Left cardiac atrium (tissue), 4 donors: Measurements from ENCODE around the gene VMO1. TPM values are rescaled to one million over a fixed set of nuclear protein-coding genes. Genes with fewer than 3 reads are reported as not detected.

Source experiments
- ATAC-seq, 2 donors: fragments of 200-7000 bp; cut with Tn5 transposase; one replicate each; pipeline ENCODE4 v1.9.1; 2020; ENCODE audit warnings: mild to moderate bottlenecking in 2 of 2, moderate library complexity in 2 of 2
- DNase-seq: peaks from one replicate; pipeline ENCODE4 v3.0.0-alpha.2; 2020
- intact Hi-C, 2 donors: fragments of 100-400 bp; cut with DNase I; formaldehyde crosslinking; loops; one replicate each; pipeline versions ENCODE4 v1.14.1 to v1.15.1; 2022 to 2023
- total RNA-seq, 2 donors: library from RNA; stranded (reverse); fragmentation: NEBNext Ultra II Directional; extraction: Animal tissue kit (Norgen Biotek cat#: 25700); gene quantifications; one replicate each; pipeline ENCODE4 v1.2.1, GENCODE V29; 2021
- donor health status: DM: no; HTN: yes; CAD: no.
- donor health status: DM: no; HTN: yes; CAD: no; lungs with severe emphysema.
- donor health status: DM: yes; HTN: yes; CAD: no.
- donor health status: Dilated cardiomyopathy.

The VMO1 gene
- total RNA-seq, 2 donors from 2014 or later = 0.81 to 1.1 TPM

- intact Hi-C loops = no loop called here
- ATAC-seq (no peak), DNase-seq (no peak)
These were observed 16.1 kb upstream of the VMO1 start, which contains the start of gene C17orf114 for GRCh38 chr17:4802228-4802627. Gene C17orf114, minus strand, starts transcription at chr17:4802328.

GRCh38 chr17:4800462-4801196 lies 14.5 kb upstream of the VMO1 start:
- ATAC-seq (no peak), DNase-seq (no peak)
- intact Hi-C loops = no loop called here

DNA sequence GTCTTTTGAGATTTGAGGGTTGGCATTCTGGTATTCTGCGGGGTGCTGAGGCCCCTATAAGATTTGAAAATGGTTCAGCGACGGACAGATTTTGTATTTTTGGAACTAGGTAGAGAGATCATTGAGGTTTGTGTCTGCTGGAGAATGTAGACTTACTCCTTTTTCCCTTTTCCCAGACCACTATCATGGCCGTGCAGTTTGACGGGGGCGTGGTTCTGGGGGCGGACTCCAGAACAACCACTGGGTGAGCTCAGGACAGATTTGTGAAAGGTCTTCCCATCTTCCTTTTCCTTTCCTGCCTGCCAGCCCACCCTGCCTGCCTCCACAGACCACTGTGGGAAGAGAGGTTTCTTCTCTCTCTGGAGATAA lies 10.4 kb upstream of the VMO1 start:
- ATAC-seq (peak; percentile 38 to 70), DNase-seq (peak; percentile 45)
- intact Hi-C loops = no loop called here

DNA sequence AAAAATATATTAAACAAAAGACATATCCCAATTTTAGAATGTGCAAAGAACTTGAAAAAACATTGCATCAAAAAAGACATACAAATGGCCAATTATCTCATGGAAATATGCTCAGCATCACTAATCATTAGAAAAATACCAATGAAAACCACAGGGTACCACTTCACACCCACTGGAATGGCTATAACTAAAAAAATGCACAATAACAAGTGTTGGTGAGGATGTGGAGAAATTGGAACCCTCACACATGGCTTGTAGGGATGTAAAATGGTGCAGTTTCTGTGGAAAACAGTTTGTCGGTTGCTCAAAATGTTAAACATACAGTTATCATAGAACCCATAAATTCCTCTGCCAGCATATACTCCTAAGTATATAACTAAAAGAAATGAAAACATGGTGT lies 9.0 kb upstream of the VMO1 start:
- ATAC-seq (no peak), DNase-seq (no peak)
- intact Hi-C loops = no loop called here

DNA sequence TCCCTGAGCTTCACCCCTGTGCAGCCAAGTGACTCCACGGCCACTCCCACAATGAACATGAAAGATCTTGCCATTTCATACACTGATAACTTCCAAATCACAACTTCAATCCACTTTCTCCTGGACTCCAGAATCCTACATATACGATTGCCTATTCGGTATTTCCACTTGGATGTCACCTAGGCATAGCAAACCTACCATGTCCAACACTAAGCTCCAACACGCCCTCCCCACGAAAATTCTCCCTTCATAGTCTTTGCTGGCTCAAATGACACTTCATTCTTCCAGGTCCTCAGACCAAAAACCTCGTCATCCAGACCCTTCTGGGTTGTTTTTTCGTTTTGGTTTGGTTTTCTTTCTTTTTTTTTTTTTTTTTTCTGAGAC lies 4.5 kb upstream of the VMO1 start:
- intact Hi-C loops = no loop called here

GRCh38 chr17:4789951-4790704 lies 4.0 kb upstream of the VMO1 start:
- DNase-seq (peak; percentile 90), ATAC-seq (peak; percentile 95)
- intact Hi-C loops = loop anchor here (5.0 kb wide), 3 partner anchors 48 to 97 kb away; no protein-coding TSS in a partner anchor

More for the DNA sequence above, 4.5 kb upstream of the VMO1 start:
- no peak for ATAC-seq
- no peak for DNase-seq

GRCh38 chr17:4789701-4789950 lies 3.5 kb upstream of the VMO1 start:
- intact Hi-C loops = loop anchor here (5.0 kb wide), 3 partner anchors 47 to 98 kb away; no protein-coding TSS in a partner anchor
- ATAC-seq (no peak), DNase-seq (no peak)

GRCh38 chr17:4788807-4789700 lies 2.9 kb upstream of the VMO1 start, which contains the start of gene GLTPD2:
Gene GLTPD2, plus strand, starts transcription at chr17:4788964. Its CDS starts 48 bp downstream, at chr17:4789012.
- intact Hi-C loops = loop anchor here (5.0 kb wide), 3 partner anchors 47 to 98 kb away; no protein-coding TSS in a partner anchor
- peak in 1 of 2 donors; percentile 2 for ATAC-seq
- no peak for DNase-seq

- ATAC-seq (no peak), DNase-seq (no peak)
- intact Hi-C loops = loop anchor here (5.0 kb wide), 3 partner anchors 46 to 99 kb away; no protein-coding TSS in a partner anchor
These were observed 2.1 kb upstream of the VMO1 start for GRCh38 chr17:4788159-4788806.

DNA sequence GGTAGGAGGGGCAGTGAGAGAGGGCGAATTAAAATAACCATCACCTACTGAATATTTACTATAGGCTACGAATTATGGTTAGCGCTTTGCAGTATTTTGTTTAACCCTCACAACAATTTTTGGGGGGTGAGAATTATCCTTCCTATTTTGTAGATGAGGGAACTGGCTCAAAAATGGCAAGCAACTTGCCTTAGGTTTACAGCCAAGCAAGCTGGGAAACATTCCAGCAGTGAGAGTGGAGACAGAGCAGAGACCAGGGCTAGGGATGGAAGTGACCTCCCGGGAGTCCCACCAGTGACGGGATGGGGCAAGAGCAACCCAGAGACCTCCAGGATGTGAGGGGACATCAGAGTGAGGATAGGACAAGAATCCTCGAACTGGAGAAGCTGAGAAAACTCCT lies 352 bp upstream of the VMO1 start:
- no peak for DNase-seq

GRCh38 chr17:4785311-4786105 lies 656 bp downstream of the VMO1 start:
- ATAC-seq = no peak
- no peak for DNase-seq
- intact Hi-C loops = loop anchor here (5.0 kb wide), 3 partner anchors 43 to 102 kb away; no protein-coding TSS in a partner anchor

More for the DNA sequence above, 352 bp upstream of the VMO1 start:
- no peak for ATAC-seq
- intact Hi-C loops = loop anchor here (5.0 kb wide), 3 partner anchors 44 to 101 kb away; no protein-coding TSS in a partner anchor

GRCh38 chr17:4782652-4783051 lies 3.5 kb downstream of the VMO1 start:
- no peak for DNase-seq
- no peak for ATAC-seq
- intact Hi-C loops = no loop called here

- intact Hi-C loops = no loop called here
- no peak for DNase-seq
- no peak for ATAC-seq
These were observed 5.7 kb downstream of the VMO1 start for GRCh38 chr17:4780325-4780955.

DNA sequence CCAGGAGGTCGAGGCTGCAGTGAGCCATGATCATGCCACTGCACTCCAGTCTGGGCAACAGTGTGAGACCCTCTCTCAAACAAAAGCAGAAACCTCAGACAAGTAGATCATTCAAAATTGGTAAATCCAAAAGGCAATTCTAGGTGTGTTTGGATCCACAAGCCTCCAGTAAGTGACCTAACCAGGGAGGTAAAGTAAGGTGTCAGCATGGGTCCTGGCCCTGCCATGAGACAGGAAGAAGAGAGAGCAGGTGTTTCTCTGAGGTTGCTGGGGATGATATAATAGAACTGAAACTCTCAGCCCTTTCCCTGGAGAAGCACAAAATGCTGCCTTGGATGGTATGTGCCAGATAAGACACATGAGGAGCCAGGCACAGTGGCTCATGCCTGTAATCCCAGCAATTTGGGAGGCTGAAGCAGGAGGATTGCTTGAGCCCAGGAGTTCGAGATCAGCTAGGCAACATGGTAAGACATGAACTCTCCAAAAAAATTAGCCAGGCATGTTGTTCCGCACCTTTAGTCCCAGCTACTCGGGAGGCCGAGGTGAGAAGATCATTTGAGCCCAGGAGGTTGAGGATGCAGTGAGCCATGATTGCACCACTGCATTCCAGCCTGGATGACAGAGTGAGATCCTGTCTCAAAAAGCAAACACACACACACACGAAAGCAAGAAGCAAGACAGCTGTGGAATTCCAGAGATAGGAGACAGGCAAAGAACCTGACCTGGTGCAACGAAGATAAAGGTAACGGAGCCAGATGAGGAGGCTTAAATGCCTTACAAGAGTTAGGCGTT lies 8.0 kb downstream of the VMO1 start:
- DNase-seq = no peak
- intact Hi-C loops = no loop called here
- no peak for ATAC-seq

GRCh38 chr17:4772235-4772613 lies 13.9 kb downstream of the VMO1 start:
- ATAC-seq (no peak), DNase-seq (no peak)
- intact Hi-C loops = no loop called here

- DNase-seq (no peak), ATAC-seq (no peak)
- intact Hi-C loops = no loop called here
These were observed 14.5 kb downstream of the VMO1 start, which contains the start of gene TM4SF5 for GRCh38 chr17:4771519-4772234. Gene TM4SF5, plus strand, starts transcription at chr17:4771886. Its CDS starts 37 bp downstream, at chr17:4771923.
